ENCODE measurements around the gene EVI5.

Gene EVI5

DNA sequence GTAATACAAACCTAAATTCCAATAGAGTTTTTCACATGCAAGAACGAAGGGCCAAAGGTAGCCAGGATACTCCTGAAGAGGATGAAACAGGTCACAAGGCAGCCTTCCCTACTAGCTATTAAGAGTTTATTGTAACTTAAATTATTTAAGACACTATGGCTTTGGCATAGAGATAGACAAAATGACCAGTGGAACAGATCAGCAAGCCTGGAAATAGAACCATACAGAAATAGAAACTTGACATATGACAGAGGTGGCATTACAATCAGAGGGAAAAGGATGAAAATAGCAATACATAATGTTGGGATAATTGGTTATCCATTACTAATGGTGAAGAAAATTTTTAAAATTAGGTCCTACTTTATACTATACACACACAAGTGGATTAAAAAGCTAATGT, 314.7 kb downstream of the EVI5 start:
- H3K4me1 ChIP-seq (ENCODE audit: control insufficient read depth, insufficient read depth, low read length): no peaks in the 10 kb centered on the region
- H3K9ac ChIP-seq (ENCODE audit: low read depth, low read length): no peak overlapping the region
- no peaks in the 10 kb centered on the region for H3K9me3 ChIP-seq (ENCODE audit: control insufficient read depth, insufficient read depth, low read length)
- no peaks in the 10 kb centered on the region for H3K36me3 ChIP-seq (ENCODE audit: control insufficient read depth, insufficient read depth, low read length)
- H3K4me3 ChIP-seq (ENCODE audit: low read depth, low read length): no peak overlapping the region
- H3K27me3 ChIP-seq (ENCODE audit: control insufficient read depth, insufficient read depth, low read length): peaks cover 11% of the 10 kb centered on the region

DNA sequence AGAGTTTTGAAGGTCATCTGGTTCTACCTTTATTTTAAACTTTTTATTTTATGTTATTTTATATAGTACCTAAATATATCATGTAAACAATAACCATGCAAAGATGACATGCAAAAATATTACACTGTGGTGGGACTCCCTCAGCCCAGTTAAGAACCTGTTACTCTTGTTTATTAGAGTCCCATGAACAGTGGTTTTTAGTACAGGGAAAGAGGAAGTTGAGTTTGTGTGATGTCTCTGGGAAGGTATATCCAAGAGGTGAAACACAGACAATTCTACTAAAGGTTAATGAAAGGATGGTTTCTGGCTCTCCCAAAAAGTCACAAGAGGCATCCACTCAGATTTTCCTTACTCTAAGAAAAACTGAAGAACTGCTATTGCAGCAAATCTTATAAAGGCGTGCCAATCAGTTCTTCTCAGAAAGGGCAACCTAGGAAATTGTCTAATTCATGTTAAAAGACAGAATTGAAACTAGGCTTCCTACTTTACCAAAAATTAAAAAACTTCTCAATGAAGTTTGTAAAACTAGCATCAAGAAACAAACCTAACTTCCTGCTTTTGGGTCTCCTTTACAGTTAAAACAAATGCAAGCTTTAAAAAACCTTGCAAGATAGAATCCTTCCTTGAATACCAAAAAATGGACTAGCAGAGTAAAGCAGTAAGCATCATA, 318.1 kb downstream of the EVI5 start:
- Histone ChIP-seq H3K9me3 (ENCODE audit: control insufficient read depth, insufficient read depth, low read length) (no peaks in the 10 kb centered on the region), H3K9ac (ENCODE audit: low read depth, low read length) (no peak overlapping the region), H3K4me3 (ENCODE audit: low read depth, low read length) (no peak overlapping the region), H3K4me1 (ENCODE audit: control insufficient read depth, insufficient read depth, low read length) (no peaks in the 10 kb centered on the region), H3K27me3 (ENCODE audit: control insufficient read depth, insufficient read depth, low read length) (no peaks in the 10 kb centered on the region), H3K36me3 (ENCODE audit: control insufficient read depth, insufficient read depth, low read length) (no peaks in the 10 kb centered on the region)

DNA sequence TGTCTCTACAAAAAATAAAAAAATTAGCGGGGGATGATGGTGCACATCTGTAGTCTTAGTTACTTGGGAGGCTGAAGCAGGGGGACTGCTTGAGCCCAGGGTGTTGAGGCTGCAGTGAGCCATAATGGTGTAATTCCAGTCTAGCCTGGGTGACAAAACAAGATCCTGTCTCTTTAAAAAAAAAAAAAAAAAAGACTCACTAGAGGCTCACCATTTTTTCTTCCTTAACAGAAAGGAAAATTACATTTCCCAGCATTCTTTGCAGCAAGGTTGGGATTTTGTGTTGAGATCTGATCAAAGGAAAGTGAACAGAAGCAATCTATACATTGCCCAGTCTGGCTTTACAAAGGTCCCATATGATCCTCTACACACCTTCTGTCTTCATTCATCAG, 319.7 kb downstream of the EVI5 start:
- no peaks in the 10 kb centered on the region for H3K4me1 ChIP-seq (ENCODE audit: control insufficient read depth, insufficient read depth, low read length)
- no peaks in the 10 kb centered on the region for H3K9me3 ChIP-seq (ENCODE audit: control insufficient read depth, insufficient read depth, low read length)
- no peak overlapping the region for H3K4me3 ChIP-seq (ENCODE audit: low read depth, low read length)
- H3K9ac ChIP-seq (ENCODE audit: low read depth, low read length): no peak overlapping the region
- H3K27me3 ChIP-seq (ENCODE audit: control insufficient read depth, insufficient read depth, low read length): no peaks in the 10 kb centered on the region
- H3K36me3 ChIP-seq (ENCODE audit: control insufficient read depth, insufficient read depth, low read length): no peaks in the 10 kb centered on the region

DNA sequence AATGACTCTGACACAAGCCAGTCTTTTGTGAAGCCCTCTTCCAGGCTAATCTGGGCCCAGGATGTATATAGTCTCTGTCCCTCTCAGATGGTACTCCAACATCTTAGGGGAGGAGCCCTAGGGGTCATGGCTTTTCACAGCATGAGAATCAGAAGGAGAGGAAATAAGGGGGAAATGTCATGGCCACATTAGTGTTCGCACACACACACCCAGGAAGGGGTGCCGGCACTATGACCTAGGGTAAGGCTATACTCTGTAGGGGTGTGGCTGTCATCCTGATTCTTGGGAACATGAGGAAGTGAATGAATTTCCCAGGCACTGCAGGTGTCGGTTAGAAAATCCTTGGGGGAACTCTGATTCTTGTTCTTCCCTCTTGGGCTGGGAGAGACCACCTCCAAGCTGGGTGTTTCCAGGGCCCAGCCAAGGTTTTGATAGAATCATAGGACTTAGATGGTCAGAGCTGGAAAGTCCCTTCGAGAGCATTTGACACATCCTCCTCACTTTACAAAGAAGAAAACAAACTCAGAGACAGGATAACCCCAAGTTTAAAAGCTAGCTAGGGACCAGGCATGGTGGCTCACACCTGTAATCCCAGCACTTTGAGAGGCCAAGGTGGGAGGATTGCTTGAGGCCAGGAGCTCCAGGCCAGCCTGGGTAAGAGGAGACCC, 320.2 kb downstream of the EVI5 start:
- H3K9me3 ChIP-seq (ENCODE audit: control insufficient read depth, insufficient read depth, low read length): no peaks in the 10 kb centered on the region
- no peaks in the 10 kb centered on the region for H3K27me3 ChIP-seq (ENCODE audit: control insufficient read depth, insufficient read depth, low read length)
- H3K4me3 ChIP-seq (ENCODE audit: low read depth, low read length): no peak overlapping the region
- H3K9ac ChIP-seq (ENCODE audit: low read depth, low read length): no peak overlapping the region
- no peaks in the 10 kb centered on the region for H3K36me3 ChIP-seq (ENCODE audit: control insufficient read depth, insufficient read depth, low read length)
- H3K4me1 ChIP-seq (ENCODE audit: control insufficient read depth, insufficient read depth, low read length): no peaks in the 10 kb centered on the region

DNA sequence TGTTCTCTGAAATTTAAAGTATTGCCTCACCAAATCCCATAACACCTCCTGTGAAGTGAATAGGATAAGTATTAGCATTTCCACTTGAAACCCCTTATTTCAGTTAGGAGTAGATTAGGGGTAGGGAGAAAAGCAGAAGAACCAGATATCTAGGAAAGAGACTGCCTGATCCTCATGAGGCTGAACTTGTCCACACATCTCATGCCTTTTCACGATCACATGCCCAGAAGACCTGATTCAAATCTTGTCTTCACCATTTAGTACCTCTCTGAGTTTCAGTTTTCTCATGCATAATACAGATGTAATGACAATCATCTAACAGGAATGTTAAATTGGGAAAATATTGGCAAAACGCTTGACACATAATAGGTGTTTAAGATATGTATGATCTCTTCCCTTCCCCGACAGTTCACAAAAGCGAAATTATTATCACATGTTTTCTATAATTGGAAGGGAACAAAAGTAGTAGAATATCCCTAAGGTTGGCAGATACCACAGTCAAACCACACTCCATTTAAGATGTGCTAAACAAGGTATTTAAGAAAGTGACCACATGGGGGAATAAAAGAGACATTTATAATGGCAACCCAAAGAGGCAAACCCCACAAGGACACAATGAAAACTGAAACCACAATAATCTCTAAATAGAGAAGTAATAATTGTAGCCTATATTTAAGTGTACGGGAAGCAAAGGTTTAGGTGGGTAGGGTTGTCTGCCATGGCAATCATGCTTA, 323.4 kb downstream of the EVI5 start:
- Histone ChIP-seq H3K36me3 (ENCODE audit: control insufficient read depth, insufficient read depth, low read length) (no peaks in the 10 kb centered on the region), H3K4me1 (ENCODE audit: control insufficient read depth, insufficient read depth, low read length) (no peaks in the 10 kb centered on the region), H3K27me3 (ENCODE audit: control insufficient read depth, insufficient read depth, low read length) (no peaks in the 10 kb centered on the region), H3K9me3 (ENCODE audit: control insufficient read depth, insufficient read depth, low read length) (no peaks in the 10 kb centered on the region), H3K4me3 (ENCODE audit: low read depth, low read length) (no peak overlapping the region), H3K9ac (ENCODE audit: low read depth, low read length) (no peak overlapping the region)

DNA sequence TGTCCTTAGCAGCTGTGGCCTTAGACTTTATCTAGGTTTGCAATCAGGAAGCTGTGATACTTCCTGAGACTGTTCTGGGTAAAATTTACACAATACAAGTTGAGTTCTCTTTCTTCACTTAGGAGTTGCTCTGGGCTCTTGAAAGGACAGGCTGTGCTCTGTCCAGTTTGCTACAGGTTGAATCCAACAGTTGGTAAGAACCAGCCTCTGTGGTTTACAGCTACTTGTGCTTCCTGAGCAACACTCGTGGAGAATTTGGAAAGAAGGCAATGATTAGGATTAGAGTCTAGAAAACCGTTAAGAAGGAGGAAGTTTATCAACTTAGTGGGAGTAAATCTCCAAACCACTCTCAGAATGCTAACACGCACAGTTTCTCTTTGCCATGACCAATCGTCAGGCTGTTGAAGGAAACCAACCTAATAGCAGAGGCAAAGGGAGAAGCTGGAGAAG, 325.0 kb downstream of the EVI5 start:
- no peaks in the 10 kb centered on the region for H3K36me3 ChIP-seq (ENCODE audit: control insufficient read depth, insufficient read depth, low read length)
- no peaks in the 10 kb centered on the region for H3K27me3 ChIP-seq (ENCODE audit: control insufficient read depth, insufficient read depth, low read length)
- H3K9me3 ChIP-seq (ENCODE audit: control insufficient read depth, insufficient read depth, low read length): no peaks in the 10 kb centered on the region
- H3K4me1 ChIP-seq (ENCODE audit: control insufficient read depth, insufficient read depth, low read length): no peaks in the 10 kb centered on the region
- H3K9ac ChIP-seq (ENCODE audit: low read depth, low read length): no peak overlapping the region
- no peak overlapping the region for H3K4me3 ChIP-seq (ENCODE audit: low read depth, low read length)
